Stimulated activated effector memory CD8-positive, alpha-beta T cell treated with anti-CD3 and anti-CD28 coated beads, Interleukin-12 subunit alpha, Interleukin-12 subunit beta, amount 100 ng/mL, for 72 hours (primary cell): ENCODE data around the gene SHB.

Experiments
- ATAC-seq: fragments of 150-1000 bp; cut with Tn5 transposase; 2 replicates; pipeline ENCODE4 v1.10.0; 2021
- DNase-seq, 2 donors: peaks; one replicate each; pipeline ENCODE4 v3.0.0; 2021 to 2022; ENCODE audit warnings: low spot score in 2 of 2
- H3K27ac Mint-ChIP-seq: one replicate; pipeline ENCODE4 v1.8.0; 2022; ENCODE audit warnings: mild to moderate bottlenecking, mixed read lengths
- H3K36me3 Mint-ChIP-seq: one replicate; pipeline ENCODE4 v1.8.0; 2022; ENCODE audit warnings: mild to moderate bottlenecking, mixed read lengths
- H3K4me1 Mint-ChIP-seq: one replicate; pipeline ENCODE4 v1.8.0; 2022; ENCODE audit warnings: mixed read lengths
- H3K4me3 Mint-ChIP-seq: one replicate; pipeline ENCODE4 v1.8.0; 2022; ENCODE audit warnings: mild to moderate bottlenecking, mixed read lengths
- H3K9me3 Mint-ChIP-seq: one replicate; pipeline ENCODE4 v1.8.0; 2022; ENCODE audit warnings: mixed read lengths

SHB gene

GRCh38 chr9:38017885-38018186 lies 51.2 kb downstream of the SHB start:
- no peak for ATAC-seq
- Mint-ChIP-seq H3K9me3 (no peaks in the 10 kb centered on the region), H3K4me3 (no peak overlapping the region)

DNA sequence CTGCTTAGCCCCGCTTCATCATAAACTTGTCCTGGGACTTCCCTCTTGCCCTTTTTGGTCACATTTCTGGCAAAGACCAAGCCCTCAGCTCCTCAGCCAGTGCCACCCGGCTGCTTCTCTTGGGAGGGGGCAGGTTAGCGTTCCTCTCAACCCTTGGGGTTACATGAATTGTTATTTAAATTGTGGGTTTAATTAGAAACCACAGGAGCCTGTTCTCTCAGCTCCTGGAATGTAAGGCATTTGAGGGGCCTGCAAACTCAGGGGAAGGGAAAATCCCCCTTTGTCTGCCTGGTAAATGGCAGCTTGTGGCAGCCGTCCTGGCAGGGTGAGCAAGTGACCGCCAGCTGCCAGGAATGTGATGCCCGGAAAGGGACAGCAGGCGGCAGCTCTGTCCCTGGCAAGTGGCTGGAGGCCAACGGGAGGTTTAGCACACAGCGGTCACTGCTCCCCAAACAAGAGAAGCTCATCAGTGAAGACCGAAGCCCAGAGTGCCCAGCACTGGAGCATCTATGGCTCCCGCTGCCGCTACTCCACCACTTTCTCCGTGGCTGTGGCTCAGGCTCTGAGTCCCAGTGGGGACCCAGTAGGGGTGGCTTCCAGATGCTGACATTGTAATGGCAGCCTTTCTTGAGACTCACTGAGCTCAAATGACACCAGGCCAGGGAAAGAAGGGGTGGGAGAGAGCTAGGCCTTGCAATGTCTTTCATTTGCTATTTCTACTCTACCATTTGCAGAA lies 51.7 kb downstream of the SHB start:
- Mint-ChIP-seq H3K4me1 (no peaks in the 10 kb centered on the region), H3K9me3 (no peaks in the 10 kb centered on the region), H3K27ac (no peak overlapping the region), H3K4me3 (no peak overlapping the region), H3K36me3 (no peaks in the 10 kb centered on the region)
- DNase-seq = no peak
- no peak for ATAC-seq

More at GRCh38 chr9:38017885-38018186, 51.2 kb downstream of the SHB start:
- H3K27ac Mint-ChIP-seq = no peak overlapping the region
- no peak for DNase-seq
- H3K36me3 Mint-ChIP-seq = no peaks in the 10 kb centered on the region
- no peaks in the 10 kb centered on the region for H3K4me1 Mint-ChIP-seq

GRCh38 chr9:38016375-38017135 lies 52.5 kb downstream of the SHB start:
- H3K4me3 Mint-ChIP-seq = no peak overlapping the region
- ATAC-seq (no peak), DNase-seq (no peak)
- H3K4me1 Mint-ChIP-seq = no peaks in the 10 kb centered on the region
- peak overlapping the region; percentile 30 for H3K27ac Mint-ChIP-seq
- H3K36me3 Mint-ChIP-seq = no peaks in the 10 kb centered on the region
- no peaks in the 10 kb centered on the region for H3K9me3 Mint-ChIP-seq

DNA sequence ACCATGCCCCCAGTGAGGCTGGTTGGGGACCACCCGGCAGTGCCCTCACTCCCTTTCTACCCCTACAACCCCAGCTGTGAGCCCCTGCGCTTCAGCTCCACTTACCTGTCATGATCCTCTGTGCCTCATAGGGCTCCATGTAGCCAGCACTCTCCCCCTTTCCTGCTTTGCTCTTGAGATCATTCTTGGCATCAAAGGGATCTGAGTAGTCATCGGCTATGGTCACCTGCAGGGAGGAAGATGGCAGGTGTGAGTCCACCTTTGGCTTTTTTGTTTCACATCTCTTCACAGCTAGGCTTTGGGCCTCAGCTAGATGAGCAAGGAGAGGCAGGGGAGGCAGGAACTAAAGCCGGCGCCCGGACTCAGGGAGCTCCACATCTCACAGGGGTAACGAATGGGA lies 53.1 kb downstream of the SHB start:
- no peaks in the 10 kb centered on the region for H3K9me3 Mint-ChIP-seq
- ATAC-seq (no peak), DNase-seq (no peak)
- H3K4me3 Mint-ChIP-seq = no peak overlapping the region
- H3K4me1 Mint-ChIP-seq = peaks cover 5% of the 10 kb centered on the region
- no peaks in the 10 kb centered on the region for H3K36me3 Mint-ChIP-seq
- peak overlapping the region; percentile 30 for H3K27ac Mint-ChIP-seq

DNA sequence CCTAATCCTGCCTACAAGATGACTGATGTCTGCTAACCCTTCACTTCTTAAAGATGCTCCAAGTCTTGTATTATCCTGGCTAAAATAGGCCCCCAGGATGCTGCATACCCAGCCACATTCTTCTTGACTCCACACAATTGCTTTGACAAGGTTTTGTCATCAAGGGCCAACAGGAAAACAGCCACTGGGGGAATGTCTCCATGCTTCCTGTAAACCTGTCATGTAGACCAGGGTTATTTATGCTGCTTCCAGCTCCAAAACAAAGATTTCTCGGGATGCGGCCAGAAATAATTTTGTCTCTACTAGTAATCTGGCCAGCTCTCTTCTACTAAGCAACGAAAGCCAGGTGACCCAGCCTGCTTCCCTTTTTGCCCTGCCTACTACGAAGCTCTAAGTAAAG lies 53.8 kb downstream of the SHB start:
- H3K9me3 Mint-ChIP-seq = no peaks in the 10 kb centered on the region
- H3K4me1 Mint-ChIP-seq = peaks cover 6% of the 10 kb centered on the region
- no peaks in the 10 kb centered on the region for H3K36me3 Mint-ChIP-seq
- H3K4me3 Mint-ChIP-seq = no peak overlapping the region
- DNase-seq = no peak
- no peak for ATAC-seq
- H3K27ac Mint-ChIP-seq = peak overlapping the region; percentile 30

GRCh38 chr9:38012767-38013450 lies 56.1 kb downstream of the SHB start:
- H3K9me3 Mint-ChIP-seq = no peaks in the 10 kb centered on the region

DNA sequence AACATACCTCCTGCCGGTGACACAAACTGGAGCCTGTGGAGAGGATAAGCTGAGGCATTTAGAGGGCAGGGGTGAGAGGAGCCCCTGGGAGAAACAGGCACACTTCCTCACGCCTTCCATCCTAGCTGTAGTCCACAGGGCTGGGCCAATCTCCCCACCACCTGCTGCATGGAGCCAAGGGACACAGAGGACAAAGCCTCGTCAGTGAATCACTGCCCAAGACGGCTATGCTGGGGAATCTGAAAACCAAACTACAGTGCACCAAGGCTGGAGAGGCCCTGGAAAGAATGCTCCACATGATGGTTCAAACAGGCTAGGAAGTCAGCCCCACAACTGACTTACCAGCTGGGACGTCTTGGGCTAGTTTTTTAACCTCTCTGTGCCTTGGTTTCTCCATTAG lies 57.0 kb downstream of the SHB start:
- DNase-seq = no peak
- no peak overlapping the region for H3K4me3 Mint-ChIP-seq
- H3K4me1 Mint-ChIP-seq = peaks cover 27% of the 10 kb centered on the region
- ATAC-seq = no peak
- peaks cover 6% of the 10 kb centered on the region for H3K36me3 Mint-ChIP-seq
- H3K9me3 Mint-ChIP-seq = no peaks in the 10 kb centered on the region
- peak overlapping the region; percentile 39 for H3K27ac Mint-ChIP-seq

More at GRCh38 chr9:38012767-38013450, 56.1 kb downstream of the SHB start:
- Mint-ChIP-seq H3K36me3 (peaks cover 4% of the 10 kb centered on the region), H3K4me1 (peaks cover 18% of the 10 kb centered on the region), H3K4me3 (no peak overlapping the region), H3K27ac (no peak overlapping the region)
- ATAC-seq (no peak), DNase-seq (no peak)

DNA sequence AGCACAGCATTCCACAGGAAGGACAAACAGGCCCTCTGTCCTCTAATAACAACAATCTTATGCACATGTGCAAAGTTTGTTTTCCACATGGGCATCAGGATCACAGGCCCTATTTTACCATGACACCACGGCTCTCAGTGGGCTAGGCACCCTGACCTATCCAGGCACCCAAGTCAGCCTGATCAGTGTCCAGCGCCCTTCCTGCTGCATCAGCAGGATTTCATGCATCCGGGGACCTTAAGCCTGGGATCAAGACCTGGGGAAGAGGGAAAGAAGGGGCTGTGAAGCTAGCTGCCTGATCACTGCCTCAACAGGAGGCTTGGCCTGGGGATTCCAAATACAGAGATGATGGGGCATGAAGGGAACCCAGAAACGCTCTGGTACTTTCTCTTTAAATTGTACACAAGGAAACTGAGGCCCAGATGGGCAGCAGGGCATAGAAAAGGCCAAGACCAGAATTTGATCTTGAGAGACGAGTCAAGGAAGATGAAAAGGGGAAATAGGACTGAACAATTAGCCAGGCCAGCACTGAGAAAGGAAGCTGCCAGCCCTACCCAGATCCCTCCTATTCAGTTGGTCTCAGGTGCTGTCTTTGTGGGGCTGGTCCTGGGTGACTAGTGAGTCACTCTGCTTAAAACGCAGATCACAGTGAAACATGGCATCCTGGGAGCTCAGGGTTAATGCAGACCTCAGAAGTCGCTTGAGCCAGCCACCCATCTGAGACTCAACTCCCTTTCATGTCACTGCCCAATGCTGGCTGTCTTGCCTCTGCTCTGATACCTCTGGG lies 57.9 kb downstream of the SHB start:
- no peak for ATAC-seq

DNA sequence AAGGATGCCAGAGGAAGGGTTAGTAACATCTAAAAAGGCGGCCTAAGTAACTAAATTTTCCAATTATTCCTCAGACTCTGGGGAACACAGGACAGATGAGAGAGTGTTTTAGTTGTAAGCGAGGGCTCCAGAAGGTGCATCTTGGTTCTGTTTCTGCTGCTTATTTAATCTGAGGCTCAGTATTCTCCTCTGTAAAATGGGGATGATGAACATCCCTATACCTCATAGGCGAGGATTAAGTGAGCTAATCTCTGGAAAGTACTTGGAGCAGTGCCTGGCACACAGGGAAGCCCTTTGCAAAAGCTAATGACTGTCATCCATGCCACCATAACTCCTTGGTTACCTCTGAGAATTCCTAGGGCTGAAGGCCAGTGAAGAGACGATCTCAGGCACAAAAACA lies 59.0 kb downstream of the SHB start:
- peaks cover 6% of the 10 kb centered on the region for H3K36me3 Mint-ChIP-seq
- DNase-seq (no peak), ATAC-seq (no peak)
- no peaks in the 10 kb centered on the region for H3K9me3 Mint-ChIP-seq
- no peak overlapping the region for H3K4me3 Mint-ChIP-seq
- peak overlapping the region; percentile 96 for H3K27ac Mint-ChIP-seq
- peaks cover 41% of the 10 kb centered on the region for H3K4me1 Mint-ChIP-seq

More for the DNA sequence above, 57.9 kb downstream of the SHB start:
- no peak for DNase-seq
- H3K36me3 Mint-ChIP-seq = peaks cover 6% of the 10 kb centered on the region
- peak overlapping the region; percentile 39 for H3K27ac Mint-ChIP-seq
- no peak overlapping the region for H3K4me3 Mint-ChIP-seq
- H3K9me3 Mint-ChIP-seq = no peaks in the 10 kb centered on the region
- peaks cover 34% of the 10 kb centered on the region for H3K4me1 Mint-ChIP-seq

DNA sequence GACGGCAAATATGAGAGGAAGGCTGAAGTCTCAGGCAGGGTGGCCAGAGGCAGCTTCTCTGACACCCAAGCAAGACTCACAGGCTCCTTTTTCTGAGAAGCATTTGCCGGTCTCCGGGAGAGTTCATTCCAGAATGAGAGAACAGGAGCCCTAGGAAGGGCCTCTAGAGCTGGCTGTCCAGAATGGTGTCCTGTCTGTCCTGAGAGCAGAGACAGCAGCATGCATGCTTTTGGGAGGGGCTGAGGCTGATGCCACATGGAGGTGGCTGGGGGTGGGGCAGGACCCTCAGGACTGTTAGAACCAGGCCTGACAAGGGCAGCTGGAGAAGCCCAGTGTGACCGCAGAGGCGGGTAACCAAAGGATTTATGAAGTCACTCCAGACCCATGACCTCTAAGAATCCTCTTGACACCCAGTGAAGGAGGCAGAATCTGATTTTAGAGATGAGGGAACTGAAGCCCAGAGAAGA lies 60.0 kb downstream of the SHB start:
- Mint-ChIP-seq H3K9me3 (no peaks in the 10 kb centered on the region), H3K4me3 (peak overlapping the region; percentile 60), H3K27ac (peak overlapping the region; percentile 96), H3K36me3 (peaks cover 6% of the 10 kb centered on the region), H3K4me1 (peaks cover 49% of the 10 kb centered on the region)
- DNase-seq (no peak), ATAC-seq (no peak)

- peaks cover 6% of the 10 kb centered on the region for H3K36me3 Mint-ChIP-seq
- ATAC-seq = peak; percentile 91
- peak overlapping the region; percentile 60 for H3K4me3 Mint-ChIP-seq
- H3K9me3 Mint-ChIP-seq = no peaks in the 10 kb centered on the region
- peaks cover 53% of the 10 kb centered on the region for H3K4me1 Mint-ChIP-seq
- peak overlapping the region; percentile 96 for H3K27ac Mint-ChIP-seq
- peak; percentile 54 to 73 for DNase-seq
These were observed 60.6 kb downstream of the SHB start for GRCh38 chr9:38008168-38009034.

DNA sequence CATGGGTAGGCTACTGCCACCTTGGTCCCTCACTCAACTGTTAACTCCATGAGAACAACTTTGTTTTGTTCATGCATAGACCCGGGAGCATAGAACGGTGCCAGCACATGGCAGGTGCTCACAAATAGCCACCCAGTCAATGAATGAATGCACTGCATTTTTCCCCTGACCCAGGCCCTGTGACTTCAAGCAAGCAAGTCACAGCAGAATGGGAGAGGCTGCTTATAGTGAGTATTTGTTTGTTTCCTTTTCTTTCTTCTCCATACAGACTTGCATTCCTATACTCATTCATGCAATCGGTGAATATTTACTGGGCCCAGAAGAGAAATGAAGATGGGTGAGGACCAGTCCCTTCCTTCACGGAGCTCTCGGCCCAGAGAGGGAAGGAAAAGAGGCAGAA lies 62.0 kb downstream of the SHB start:
- DNase-seq (no peak), ATAC-seq (no peak)
- Mint-ChIP-seq H3K27ac (peak overlapping the region; percentile 96), H3K4me1 (peaks cover 59% of the 10 kb centered on the region), H3K9me3 (no peaks in the 10 kb centered on the region), H3K4me3 (no peak overlapping the region), H3K36me3 (peaks cover 6% of the 10 kb centered on the region)

DNA sequence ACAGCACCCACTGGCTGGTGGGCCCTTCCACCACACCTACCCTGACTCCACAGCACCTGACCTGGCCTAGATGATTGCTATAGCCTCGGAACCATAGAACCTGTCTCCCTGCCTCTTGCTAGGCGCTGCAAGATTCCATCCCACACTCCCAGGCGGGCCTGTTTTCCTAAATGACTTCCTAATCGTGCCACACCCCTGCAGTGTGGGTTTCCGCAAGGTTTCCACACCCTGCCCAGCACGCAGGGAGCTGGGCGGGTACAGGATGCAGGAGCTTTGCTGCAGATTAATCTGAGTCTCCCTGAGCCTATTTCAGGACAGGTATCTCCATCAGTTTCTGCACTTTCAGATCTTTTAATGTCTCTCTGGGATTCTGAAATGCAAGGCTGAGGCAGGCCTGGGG lies 62.9 kb downstream of the SHB start:
- Mint-ChIP-seq H3K36me3 (peaks cover 6% of the 10 kb centered on the region), H3K9me3 (no peaks in the 10 kb centered on the region), H3K4me1 (peaks cover 56% of the 10 kb centered on the region), H3K4me3 (no peak overlapping the region), H3K27ac (peak overlapping the region; percentile 96)
- DNase-seq = no peak
- ATAC-seq = no peak

DNA sequence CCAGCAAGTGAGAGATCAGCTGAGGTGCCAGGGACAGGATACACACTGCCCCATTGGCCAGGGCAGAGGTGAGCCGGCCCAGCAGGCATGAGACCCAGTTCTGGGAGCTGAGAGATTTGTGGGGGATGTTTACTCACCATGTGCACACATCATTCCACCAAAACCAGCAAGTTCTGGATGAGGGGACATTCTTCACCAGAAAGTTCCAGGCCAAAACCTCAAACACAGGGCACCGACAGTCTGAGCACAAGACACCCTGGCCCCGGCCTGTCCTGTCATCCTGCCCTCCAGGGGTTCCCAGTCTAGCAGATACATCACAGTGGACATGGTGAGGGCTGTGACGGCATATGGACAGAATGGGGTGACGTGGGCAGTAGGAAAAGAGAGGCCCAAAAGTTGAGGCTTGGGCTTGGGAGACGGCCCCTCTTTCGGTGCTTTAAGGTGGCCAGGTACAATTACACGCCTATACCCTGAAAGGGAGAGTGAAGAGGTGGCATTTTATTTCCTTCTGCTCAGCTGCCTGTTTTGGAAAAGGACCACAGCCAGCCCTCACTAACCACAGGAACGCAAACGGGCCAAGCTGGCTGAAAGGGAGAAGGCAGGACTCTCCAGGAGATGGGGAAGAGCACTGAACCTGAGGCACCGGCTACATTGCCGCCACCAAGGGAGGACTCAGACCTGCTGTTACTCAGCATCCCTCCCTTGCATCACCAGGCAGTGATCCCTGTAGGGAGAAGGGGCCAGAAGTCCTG lies 64.0 kb downstream of the SHB start:
- H3K27ac Mint-ChIP-seq = peak overlapping the region; percentile 85
- H3K4me1 Mint-ChIP-seq = peaks cover 55% of the 10 kb centered on the region
- ATAC-seq (no peak), DNase-seq (no peak)
- H3K36me3 Mint-ChIP-seq = peaks cover 6% of the 10 kb centered on the region
- H3K9me3 Mint-ChIP-seq = no peaks in the 10 kb centered on the region
- H3K4me3 Mint-ChIP-seq = no peak overlapping the region
